Activated CD8-positive, alpha-beta memory T cell treated with anti-CD3 and anti-CD28 coated beads for 1 hour (primary cell): Measurements from ENCODE around the gene TPCN2.
"Not testable (repeated sequence)": the region's sequence is repeated elsewhere in the genome, so short reads cannot be mapped to it uniquely, and the experiment has no call there.

Source experiments
- DNase-seq, 2 donors: peaks; one replicate each; pipeline ENCODE4 v3.0.0-alpha.2; 2020; ENCODE audit warnings: low read depth in 1 of 2; ENCODE audit errors: extremely low read depth in 1 of 2

The TPCN2 gene

DNA sequence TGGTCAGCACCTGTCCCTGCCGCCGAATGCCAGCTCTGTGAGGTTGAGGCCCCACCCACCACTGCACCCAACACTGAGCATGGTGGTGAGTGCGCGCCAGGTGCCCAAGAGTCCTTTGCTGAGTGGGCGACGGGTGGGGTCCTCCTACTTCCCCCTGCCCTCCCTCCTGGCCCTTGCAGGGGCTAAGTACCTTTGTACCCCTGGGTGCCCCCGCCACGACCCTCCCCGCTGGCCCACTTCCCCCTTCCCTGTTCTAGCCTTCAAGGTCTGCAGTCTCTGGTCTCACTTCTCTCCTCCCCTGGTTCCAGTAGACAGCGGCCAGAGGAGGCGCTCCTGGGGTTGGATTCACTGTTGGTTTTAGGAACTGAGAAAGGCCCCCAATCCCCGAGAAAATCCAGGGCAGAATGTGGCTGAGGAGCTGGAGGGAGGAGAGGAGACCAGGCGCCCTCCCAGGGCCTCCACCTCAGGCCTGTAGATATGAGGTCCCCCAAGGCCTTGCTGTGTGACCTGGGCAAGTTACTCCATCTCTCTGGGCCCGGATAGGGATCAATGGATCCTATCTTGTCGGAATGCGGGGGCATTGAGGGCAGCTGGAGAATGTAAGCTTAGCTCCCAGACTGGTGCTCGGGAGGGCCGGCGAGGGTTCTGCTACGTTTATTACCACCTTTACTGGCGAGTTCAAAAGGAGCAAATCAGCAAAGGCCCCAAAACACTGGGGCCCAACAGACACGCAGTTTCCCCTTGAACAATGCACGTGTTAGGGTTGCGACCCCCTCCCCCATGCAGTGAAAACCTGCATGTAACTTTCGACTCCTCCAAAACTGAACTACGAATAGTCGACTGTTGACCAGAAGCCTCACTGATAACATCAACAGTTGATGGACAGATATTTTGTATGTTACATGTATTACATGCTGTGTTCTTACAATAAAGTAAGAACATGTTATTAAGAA is 75.1 kb downstream of the TPCN2 start:
- DNase-seq: no peak

- no peak for DNase-seq
These were observed 77.1 kb downstream of the TPCN2 start for GRCh38 chr11:69125861-69126260.

DNA sequence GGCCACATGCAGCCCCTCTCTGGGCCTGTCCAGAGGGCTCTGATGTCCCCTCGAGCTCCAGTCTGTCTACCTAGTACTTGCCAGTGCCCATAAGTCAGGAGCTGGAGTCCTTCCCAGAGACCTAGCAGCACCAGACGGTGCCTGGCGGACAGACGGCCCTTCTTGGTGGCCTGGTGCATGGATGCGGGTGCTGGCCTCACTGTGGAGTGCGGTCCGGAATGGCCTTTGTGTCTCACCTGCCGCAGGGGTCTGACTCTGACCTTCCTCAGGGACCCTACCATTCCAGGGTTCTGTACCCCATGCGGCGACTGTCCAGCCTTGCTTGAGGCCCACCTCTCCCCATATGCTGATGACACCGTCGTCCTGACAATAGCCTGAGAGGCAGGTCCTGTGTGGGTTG is 77.6 kb downstream of the TPCN2 start:
- DNase-seq: no peak

- no peak for DNase-seq
These were observed 78.5 kb downstream of the TPCN2 start for GRCh38 chr11:69127081-69127850.

GRCh38 chr11:69127884-69128283 is 79.2 kb downstream of the TPCN2 start:
- no peak for DNase-seq

GRCh38 chr11:69129053-69129452 is 80.3 kb downstream of the TPCN2 start:
- no peak for DNase-seq

- no peak for DNase-seq
These were observed 80.9 kb downstream of the TPCN2 start for GRCh38 chr11:69129647-69130046.

- DNase-seq: no peak
These were observed 81.9 kb downstream of the TPCN2 start for GRCh38 chr11:69130654-69131053.

DNA sequence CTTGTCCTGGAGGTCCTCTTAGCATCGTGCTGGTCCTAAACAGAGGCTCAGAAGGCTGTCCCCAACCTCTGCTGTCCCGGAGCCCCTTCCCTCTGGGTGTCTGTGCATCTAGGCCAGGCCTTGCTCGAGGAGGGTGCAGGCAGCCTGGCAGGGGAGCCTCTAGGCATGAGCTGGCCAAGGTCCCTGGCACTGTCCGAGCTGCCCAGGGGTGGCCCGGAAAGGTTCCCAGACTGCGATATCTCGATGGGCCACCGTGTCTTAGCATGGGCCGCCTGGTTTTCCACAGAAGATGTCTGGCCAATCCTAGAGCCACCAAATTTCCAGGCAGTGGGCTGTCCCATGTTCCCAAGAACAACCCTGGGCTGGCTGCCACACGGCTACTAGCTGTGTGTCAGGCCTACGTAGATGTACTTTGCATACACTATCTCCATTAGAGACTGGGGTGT is 82.4 kb downstream of the TPCN2 start:
- DNase-seq: no peak

DNA sequence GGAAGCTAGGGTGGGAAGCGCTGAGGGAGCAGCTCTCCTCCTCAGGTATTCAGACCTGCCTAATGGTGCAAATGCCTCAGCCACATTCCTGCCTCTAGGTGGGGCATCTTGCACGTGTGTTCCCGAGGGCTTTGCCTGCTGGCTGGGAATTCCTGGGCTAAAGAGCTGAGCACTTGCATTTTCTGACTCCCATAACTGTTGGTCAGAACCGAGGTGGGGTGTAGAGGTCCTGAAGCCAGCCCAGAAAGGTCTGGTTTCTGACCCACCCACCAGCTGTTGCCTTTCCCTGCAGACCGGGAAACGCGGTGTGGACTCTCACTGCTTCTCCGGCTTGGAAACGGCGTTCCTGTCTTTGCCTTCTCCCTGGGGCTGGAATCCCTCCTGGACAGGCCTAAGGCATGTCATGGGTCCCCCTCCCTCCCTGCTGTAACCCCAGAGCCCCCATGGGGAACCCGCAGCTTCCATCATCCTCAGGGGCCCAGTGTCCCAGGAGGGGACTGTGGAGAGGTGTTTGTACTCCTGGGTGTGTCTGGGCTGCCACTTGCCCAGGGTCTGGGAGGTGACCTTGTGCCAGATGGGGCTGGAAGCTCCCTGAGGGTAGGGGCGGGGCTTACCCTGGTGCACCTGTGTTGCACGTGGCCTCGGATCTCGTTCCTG is 83.0 kb downstream of the TPCN2 start:
- no peak for DNase-seq

DNA sequence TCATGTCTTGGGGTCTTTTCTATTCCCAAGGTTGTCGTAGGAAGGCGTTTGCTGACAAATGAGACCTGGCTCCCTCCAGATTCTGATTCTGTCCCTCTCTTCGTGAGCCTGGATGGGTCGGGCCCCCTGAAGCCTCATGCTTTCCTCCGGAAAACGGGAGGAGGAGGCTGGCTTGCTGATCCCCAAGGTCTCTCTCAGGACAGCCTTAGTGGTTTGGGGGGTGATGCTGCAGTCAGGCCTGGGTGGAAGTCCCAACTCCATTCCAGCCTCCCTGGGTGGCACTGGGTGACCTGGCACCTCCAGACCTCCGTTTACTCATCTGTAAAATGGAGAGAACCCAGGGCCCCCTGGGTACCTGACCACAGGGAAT is 83.6 kb downstream of the TPCN2 start:
- no peak for DNase-seq

GRCh38 chr11:69133251-69133650 is 84.5 kb downstream of the TPCN2 start:
- DNase-seq: no peak

- DNase-seq: not testable (repeated sequence)
These were observed 85.5 kb downstream of the TPCN2 start for GRCh38 chr11:69134182-69134581.

DNA sequence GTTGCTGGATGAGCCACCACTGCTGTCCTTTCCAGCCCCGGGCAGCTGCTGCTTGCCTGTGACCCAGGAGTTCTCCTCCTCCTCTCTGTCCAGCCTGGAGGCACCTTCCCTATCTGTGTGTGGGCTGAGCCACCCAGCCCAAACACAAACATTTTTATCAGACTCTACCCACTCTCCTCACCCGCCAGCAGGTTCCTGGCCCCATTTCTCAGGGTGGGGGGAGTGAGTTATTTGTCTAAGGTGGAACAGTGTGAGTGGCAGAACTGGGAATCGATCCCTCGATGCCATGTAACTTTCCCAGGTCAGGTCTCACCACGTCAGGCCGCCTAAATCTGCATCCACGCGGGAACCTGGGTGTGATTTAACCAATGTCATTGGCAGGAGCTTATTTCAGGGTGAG is 86.2 kb downstream of the TPCN2 start:
- no peak for DNase-seq

DNA sequence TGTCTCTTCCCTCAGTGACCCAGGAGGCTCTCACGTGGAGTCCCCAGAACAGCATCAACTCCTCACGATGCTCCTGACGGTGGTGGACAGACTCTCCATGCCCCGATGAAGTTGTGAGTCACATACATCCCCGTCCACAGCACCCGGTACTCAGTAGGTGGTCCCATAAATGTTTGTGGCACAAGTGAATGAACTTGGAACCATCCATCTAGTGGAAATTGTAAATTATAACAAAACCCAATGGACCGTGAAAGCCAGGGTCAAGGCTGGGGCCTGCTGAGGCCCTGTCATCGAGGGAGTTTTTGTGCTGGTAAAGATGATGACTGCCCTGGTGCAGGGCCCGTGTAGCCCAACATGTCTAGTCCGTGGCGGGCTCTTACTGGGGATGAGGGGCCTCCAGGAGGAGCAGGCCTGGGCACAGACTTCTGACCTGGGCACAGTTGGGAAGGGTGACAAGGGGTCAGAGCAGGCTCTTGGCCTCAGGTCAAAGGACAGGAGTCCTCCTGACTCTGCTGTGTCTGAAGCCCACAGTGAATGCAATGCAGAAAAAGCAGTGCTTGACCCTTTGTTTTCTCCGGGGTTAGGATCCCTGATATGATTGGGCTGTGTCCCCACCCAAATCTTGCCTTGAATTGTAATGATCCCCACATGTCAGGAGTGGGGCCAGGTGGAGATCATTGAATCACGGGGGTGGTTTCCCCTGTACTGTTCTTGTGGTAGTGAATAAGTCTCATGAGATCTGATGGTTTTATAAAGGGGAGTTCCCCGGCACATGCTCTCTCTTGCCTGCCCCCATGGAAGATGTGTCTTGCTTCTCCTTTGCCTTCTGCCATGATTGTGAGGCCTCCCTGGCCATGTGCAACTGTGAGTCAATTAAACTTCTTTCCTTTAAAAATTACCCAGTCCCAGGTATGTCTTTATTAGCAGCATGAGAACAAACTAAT is 87.0 kb downstream of the TPCN2 start:
- no peak for DNase-seq

- DNase-seq: no peak
These were observed 87.7 kb downstream of the TPCN2 start for GRCh38 chr11:69136471-69136870.

GRCh38 chr11:69137151-69137844 is 88.6 kb downstream of the TPCN2 start:
- no peak for DNase-seq

DNA sequence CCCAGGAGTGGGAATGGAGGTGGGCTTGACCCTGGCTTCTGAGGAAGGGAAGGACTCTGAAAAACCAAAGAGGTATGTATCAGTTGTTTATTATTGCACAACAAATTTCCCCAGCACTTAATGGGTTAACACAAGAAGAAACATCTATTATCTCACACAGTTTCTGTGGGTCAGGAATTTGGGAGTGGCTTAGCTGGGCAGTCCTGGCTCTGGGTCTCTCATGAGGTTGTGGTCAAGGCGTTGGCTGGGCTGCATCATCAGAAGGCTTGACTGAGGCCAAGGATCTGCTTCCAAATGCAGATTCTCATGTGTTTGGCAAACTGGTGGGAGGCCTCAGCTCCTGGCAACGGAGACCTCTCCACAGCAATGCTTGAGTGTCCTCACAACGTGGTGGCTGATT is 89.5 kb downstream of the TPCN2 start:
- DNase-seq: no peak

GRCh38 chr11:69140161-69140560 is 91.4 kb downstream of the TPCN2 start:
- DNase-seq: not testable (repeated sequence)

DNA sequence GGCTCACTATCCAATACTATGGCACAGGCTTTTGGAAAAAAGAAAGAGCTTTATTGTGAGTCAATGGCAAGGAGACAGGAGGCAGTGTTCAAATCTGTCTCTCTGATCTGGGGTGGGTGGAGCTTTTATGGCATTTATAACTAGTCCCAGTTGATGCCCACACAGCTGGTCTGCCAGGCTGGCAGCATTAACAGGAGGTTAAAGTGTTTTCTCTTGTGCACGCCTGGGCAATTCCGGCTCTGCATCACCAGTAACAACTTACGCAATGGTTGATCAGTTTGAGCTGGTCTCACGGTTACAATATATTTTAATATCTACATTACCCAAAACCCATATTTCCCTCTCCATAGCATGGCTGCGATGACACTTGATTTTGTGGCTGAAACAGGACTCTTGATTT is 91.9 kb downstream of the TPCN2 start:
- DNase-seq: no peak
